Prostate gland (tissue), 2 donors: ENCODE measurements around the gene UFC1.

ENCODE experiments used
- POLR2A ChIP-seq: fragments of 450-650 bp; IDR thresholded peaks from one replicate; pipeline ENCODE4 v1.6.1; 2016; ENCODE audit warnings: antibody characterized with exemption, mild to moderate bottlenecking
- TF ChIP-seq, protein P1 (sequence below), 4 experiments: fragments of 200-600 bp in 2 of 4; fragments of 450-650 bp in 2 of 4; sonication (generic) in 2 of 4; IDR thresholded peaks; 1 replicate in 3 of 4; 2 replicates in 1 of 4; pipeline ENCODE4 v1.5.1; 2016 to 2019; ENCODE audit warnings: antibody characterized with exemption in 4 of 4, mild to moderate bottlenecking in 2 of 4, moderate library complexity in 2 of 4

DNA sequence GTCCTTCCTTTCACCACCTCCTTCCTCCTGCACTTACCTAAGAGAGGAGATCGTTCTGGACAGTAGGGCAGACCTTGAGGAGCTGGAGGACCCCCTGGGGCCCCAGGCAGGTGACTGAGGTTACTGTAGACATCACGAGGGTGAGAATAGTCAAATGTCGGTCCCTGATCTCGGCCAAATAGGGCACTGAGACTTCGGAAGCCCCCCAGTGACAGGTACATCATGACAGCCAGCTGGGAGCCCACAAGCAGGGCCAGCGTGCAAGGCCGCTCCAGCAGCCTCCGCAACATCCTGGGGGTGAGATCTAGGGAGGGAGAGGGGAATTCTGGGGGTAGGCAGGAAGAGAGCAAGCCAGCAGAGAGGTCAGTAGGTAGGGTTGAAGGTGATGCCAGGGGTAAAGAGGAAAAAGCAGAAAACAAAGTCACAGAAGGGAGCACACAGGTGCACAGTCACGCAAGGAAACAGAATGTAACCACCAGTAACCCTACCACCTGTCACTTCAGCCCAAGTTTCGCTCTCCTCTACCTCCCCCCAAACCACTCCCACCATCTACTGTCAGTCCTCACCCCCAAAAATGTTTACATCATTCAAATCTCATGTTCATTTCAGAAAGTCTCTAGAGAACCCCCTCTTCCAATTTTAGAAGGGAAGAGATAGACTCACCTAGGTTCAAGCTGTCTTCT lies 22.1 kb downstream of the UFC1 start:
- TF ChIP-seq, protein P1, sequence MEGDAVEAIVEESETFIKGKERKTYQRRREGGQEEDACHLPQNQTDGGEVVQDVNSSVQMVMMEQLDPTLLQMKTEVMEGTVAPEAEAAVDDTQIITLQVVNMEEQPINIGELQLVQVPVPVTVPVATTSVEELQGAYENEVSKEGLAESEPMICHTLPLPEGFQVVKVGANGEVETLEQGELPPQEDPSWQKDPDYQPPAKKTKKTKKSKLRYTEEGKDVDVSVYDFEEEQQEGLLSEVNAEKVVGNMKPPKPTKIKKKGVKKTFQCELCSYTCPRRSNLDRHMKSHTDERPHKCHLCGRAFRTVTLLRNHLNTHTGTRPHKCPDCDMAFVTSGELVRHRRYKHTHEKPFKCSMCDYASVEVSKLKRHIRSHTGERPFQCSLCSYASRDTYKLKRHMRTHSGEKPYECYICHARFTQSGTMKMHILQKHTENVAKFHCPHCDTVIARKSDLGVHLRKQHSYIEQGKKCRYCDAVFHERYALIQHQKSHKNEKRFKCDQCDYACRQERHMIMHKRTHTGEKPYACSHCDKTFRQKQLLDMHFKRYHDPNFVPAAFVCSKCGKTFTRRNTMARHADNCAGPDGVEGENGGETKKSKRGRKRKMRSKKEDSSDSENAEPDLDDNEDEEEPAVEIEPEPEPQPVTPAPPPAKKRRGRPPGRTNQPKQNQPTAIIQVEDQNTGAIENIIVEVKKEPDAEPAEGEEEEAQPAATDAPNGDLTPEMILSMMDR (IDR thresholded peaks at IDR 0.05), result no peak
- TF ChIP-seq POLR2A, result no peak
